Ascending aorta (tissue), 2 donors: ENCODE data around the gene TBL1XR1. TPM values are rescaled to one million over a fixed set of nuclear protein-coding genes. Genes with fewer than 3 reads are reported as not detected.

Experiments
- DNase-seq, 2 donors: peaks; one replicate each; pipeline ENCODE4 v3.0.0-alpha.2; 2019; ENCODE audit warnings: low spot score in 2 of 2
- H3K27ac ChIP-seq, 2 donors: fragments of 200-600 bp; sonication (generic); one replicate each; pipeline ENCODE4 v1.5.1; 2016 to 2017; ENCODE audit warnings: mild to moderate bottlenecking in 1 of 2
- H3K27me3 ChIP-seq: fragments of 200-600 bp; sonication (generic); one replicate; pipeline ENCODE4 v1.5.1; 2017
- H3K36me3 ChIP-seq, 2 donors: fragments of 200-600 bp; sonication (generic); one replicate each; pipeline ENCODE4 v1.5.1; 2016
- H3K4me1 ChIP-seq, 2 donors: fragments of 200-600 bp; sonication (generic); one replicate each; pipeline ENCODE4 v1.5.1; 2016 to 2017; ENCODE audit warnings: mild to moderate bottlenecking in 1 of 2
- H3K4me3 ChIP-seq, 2 donors: fragments of 200-600 bp; sonication (generic); one replicate each; pipeline ENCODE4 v1.5.1; 2016 to 2017; ENCODE audit warnings: mild to moderate bottlenecking in 1 of 2
- H3K9me3 ChIP-seq, 2 donors: fragments of 200-600 bp; sonication (generic); one replicate each; pipeline ENCODE4 v1.5.1; 2016
- CTCF ChIP-seq, 3 experiments: fragments of 200-600 bp in 2 of 3; fragments of 450-650 bp in 1 of 3; sonication (generic) in 2 of 3; IDR thresholded peaks; one replicate each; pipeline ENCODE4 v1.5.1; 2016 to 2019; ENCODE audit warnings: antibody characterized with exemption in 3 of 3, mild to moderate bottlenecking in 1 of 3, moderate library complexity in 1 of 3
- intact Hi-C: fragments of 100-400 bp; cut with DNase I; formaldehyde crosslinking; loops from one replicate; pipeline ENCODE4 v1.15.1; 2023
- total RNA-seq: library from RNA; depleted of rRNA; stranded (reverse); fragments of >200 nt; gene quantifications from one replicate; pipeline ENCODE4 v1.1.0, GENCODE V29; 2016

TBL1XR1 gene
- total RNA-seq, result 52.0 TPM

- Histone ChIP-seq H3K4me1 (peaks cover 0 to 12% of the 10 kb centered on the region in 2 donors), H3K4me3 (peak within 1 kb of the TSS; percentile 97), H3K27me3 (no peaks in the 10 kb centered on the region), H3K27ac (peak within 1 kb of the TSS; percentile 96 to 98), H3K36me3 (no peaks in the 10 kb centered on the region), H3K9me3 (no peaks in the 10 kb centered on the region)
- DNase-seq, result peak; percentile 73 to 96
- TF ChIP-seq CTCF (IDR thresholded peaks at IDR 0.05), result no peak
- intact Hi-C loops, result loop anchor here (1.0 to 10.0 kb wide), 10 partner anchors 50 to 1185 kb away; no protein-coding TSS in a partner anchor
Observed at GRCh38 chr3:177197041-177197726, at the start of gene TBL1XR1. TSS of gene TBL1XR1 (minus strand) at chr3:177197482. CDS start at chr3:177064977, 132,505 bp downstream.

- TF ChIP-seq CTCF (IDR thresholded peaks at IDR 0.05), result no peak
- H3K36me3 ChIP-seq, result no peaks in the 10 kb centered on the region
- H3K27me3 ChIP-seq, result no peaks in the 10 kb centered on the region
- no peaks in the 10 kb centered on the region for H3K9me3 ChIP-seq
- H3K4me1 ChIP-seq, result no peaks in the 10 kb centered on the region
- intact Hi-C loops, result no loop called here
- no peak overlapping the region for H3K27ac ChIP-seq
- DNase-seq, result no peak
- no peak overlapping the region for H3K4me3 ChIP-seq
Observed at GRCh38 chr3:177245250-177245649, 48.0 kb upstream of the TBL1XR1 start.

GRCh38 chr3:177244606-177245005, 47.3 kb upstream of the TBL1XR1 start:
- no peak overlapping the region for H3K27ac ChIP-seq
- no peaks in the 10 kb centered on the region for H3K36me3 ChIP-seq
- no peak overlapping the region for H3K4me3 ChIP-seq
- TF ChIP-seq CTCF (IDR thresholded peaks at IDR 0.05), result no peak
- no peaks in the 10 kb centered on the region for H3K9me3 ChIP-seq
- no peaks in the 10 kb centered on the region for H3K4me1 ChIP-seq
- no peaks in the 10 kb centered on the region for H3K27me3 ChIP-seq
- intact Hi-C loops, result no loop called here
- DNase-seq, result no peak

GRCh38 chr3:177238686-177239216, 41.5 kb upstream of the TBL1XR1 start:
- H3K9me3 ChIP-seq, result no peaks in the 10 kb centered on the region

GRCh38 chr3:177237206-177237605, 39.9 kb upstream of the TBL1XR1 start:
- H3K4me3 ChIP-seq, result no peak overlapping the region
- H3K27me3 ChIP-seq, result no peaks in the 10 kb centered on the region
- no peak for DNase-seq
- no peak for TF ChIP-seq CTCF (IDR thresholded peaks at IDR 0.05)
- intact Hi-C loops, result no loop called here
- no peaks in the 10 kb centered on the region for H3K36me3 ChIP-seq
- no peaks in the 10 kb centered on the region for H3K9me3 ChIP-seq
- no peak overlapping the region for H3K27ac ChIP-seq
- no peaks in the 10 kb centered on the region for H3K4me1 ChIP-seq

More at GRCh38 chr3:177238686-177239216, 41.5 kb upstream of the TBL1XR1 start:
- DNase-seq, result no peak
- Histone ChIP-seq H3K4me1 (no peaks in the 10 kb centered on the region), H3K36me3 (no peaks in the 10 kb centered on the region), H3K27me3 (no peaks in the 10 kb centered on the region), H3K4me3 (no peak overlapping the region), H3K27ac (no peak overlapping the region)
- no peak for TF ChIP-seq CTCF (IDR thresholded peaks at IDR 0.05)
- intact Hi-C loops, result no loop called here
